ENCODE measurements around the gene LEFTY1.

Gene LEFTY1

GRCh38 chr1:225860876-225861441, 28.0 kb downstream of the LEFTY1 start:
- H2BK12ac ChIP-seq (ENCODE audit: low read length) = no peak overlapping the region
- H3K27me3 ChIP-seq (ENCODE audit: control insufficient read depth in 3 of 3, insufficient read depth in 3 of 3, low read depth in 1 of 3, low read length in 3 of 3) = no peaks in the 10 kb centered on the region
- no peak overlapping the region for H2BK5ac ChIP-seq (ENCODE audit: low read length)
- H3K18ac ChIP-seq (ENCODE audit: low read length) = no peak overlapping the region
- peak overlapping the region; percentile 65 for H3K23ac ChIP-seq (ENCODE audit: low read depth, low read length, poor library complexity)
- H3K79me1 ChIP-seq (ENCODE audit: low read depth, low read length) = no peaks in the 10 kb centered on the region
- H3K36me3 ChIP-seq (replicated peaks in 1 of 2; ENCODE audit: control insufficient read depth in 2 of 2, insufficient read depth in 2 of 2, low read length in 2 of 2) = peaks cover 4 to 60% of the 10 kb centered on the region in 2 donors
- no peaks in the 10 kb centered on the region for H3K9me3 ChIP-seq (replicated peaks in 1 of 2; ENCODE audit: control insufficient read depth in 2 of 2, insufficient read depth in 1 of 2, low read depth in 1 of 2, low read length in 2 of 2)
- DNase-seq (ENCODE audit: low spot score) = no peak
- H3K4me1 ChIP-seq (ENCODE audit: control insufficient read depth in 2 of 2, insufficient read depth in 1 of 2, low read depth in 1 of 2, low read length in 2 of 2) = no peaks in the 10 kb centered on the region
- no peak overlapping the region for H2AK5ac ChIP-seq (ENCODE audit: low read depth, low read length)
- no peak overlapping the region for H3K27ac ChIP-seq (replicated peaks; ENCODE audit: low read length)
- H2BK120ac ChIP-seq (ENCODE audit: low read depth, low read length) = no peak overlapping the region
- no CpG with 5 or more reads among the region's 7 CpGs for WGBS, 2 donors (ENCODE audit: extremely low coverage in 2 of 2, insufficient read length in 2 of 2, insufficient replicate concordance in 1 of 2)
- H3K4ac ChIP-seq (ENCODE audit: low read length) = no peak overlapping the region
- H3K9ac ChIP-seq (ENCODE audit: low read depth, low read length, poor library complexity) = no peak overlapping the region
- H2BK15ac ChIP-seq (ENCODE audit: low read length) = no peak overlapping the region
- H2AFZ ChIP-seq (ENCODE audit: low read length) = no peak overlapping the region
- H3K14ac ChIP-seq (ENCODE audit: low read length) = no peak overlapping the region
- H4K8ac ChIP-seq (ENCODE audit: low read depth, low read length) = no peak overlapping the region
- H3K4me3 ChIP-seq (ENCODE audit: low read length in 2 of 2) = peak overlapping the region in 1 of 2 donors; percentile 61
- no peak overlapping the region for H3K4me2 ChIP-seq (ENCODE audit: insufficient read depth, low read length, poor library complexity, severe bottlenecking)
- no peak overlapping the region for H4K91ac ChIP-seq (ENCODE audit: low read depth, low read length, poor library complexity)

DNA sequence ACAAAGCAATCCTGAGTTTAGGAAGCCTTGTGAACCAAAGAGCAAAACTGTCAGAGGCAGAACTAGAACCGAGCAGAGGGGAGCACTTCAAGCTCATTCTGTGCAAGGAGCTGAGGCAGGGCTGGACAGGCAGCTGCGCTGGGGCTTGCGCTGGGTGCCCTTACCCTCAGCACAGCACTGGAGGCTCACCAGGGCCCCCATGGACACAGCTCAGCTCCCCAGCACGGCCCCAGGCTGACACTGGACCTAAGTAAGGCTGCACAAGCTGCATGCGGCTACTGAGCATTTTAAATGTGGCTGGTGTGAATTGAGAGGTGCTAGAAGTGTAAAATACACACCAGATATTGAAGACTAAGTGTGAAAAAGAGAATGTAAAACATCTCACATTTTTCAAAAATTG, 28.8 kb downstream of the LEFTY1 start:
- Histone ChIP-seq H3K4me1 (ENCODE audit: control insufficient read depth in 2 of 2, insufficient read depth in 1 of 2, low read depth in 1 of 2, low read length in 2 of 2) (no peaks in the 10 kb centered on the region), H2BK15ac (ENCODE audit: low read length) (peak overlapping the region; percentile 71)

DNA sequence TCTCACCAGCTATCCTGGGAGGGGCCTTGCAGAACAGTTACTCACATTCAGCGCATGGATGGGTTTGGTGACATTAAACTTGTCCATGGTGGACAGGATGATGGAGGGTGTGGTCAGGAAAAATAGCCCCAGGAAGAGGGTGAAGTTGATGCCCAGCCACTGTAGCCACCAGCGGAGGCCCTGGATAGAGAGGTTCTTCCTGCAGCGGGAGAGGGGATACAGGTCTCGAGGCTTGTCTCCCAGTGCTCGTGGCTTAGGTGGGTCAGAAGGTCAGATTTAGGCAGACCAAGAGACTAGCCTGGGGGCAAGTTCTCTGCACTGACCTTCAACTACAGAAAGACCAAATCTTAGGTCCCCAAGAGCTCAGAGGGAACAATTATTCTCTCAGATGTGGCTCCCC, 29.8 kb downstream of the LEFTY1 start:
- no peak overlapping the region for H2BK15ac ChIP-seq (ENCODE audit: low read length)
- no peak overlapping the region for H4K91ac ChIP-seq (ENCODE audit: low read depth, low read length, poor library complexity)
- DNase-seq (ENCODE audit: low spot score) = no peak
- H3K4ac ChIP-seq (ENCODE audit: low read length) = peak overlapping the region; percentile 78
- no peak overlapping the region for H2AK5ac ChIP-seq (ENCODE audit: low read depth, low read length)
- no peak overlapping the region for H3K23ac ChIP-seq (ENCODE audit: low read depth, low read length, poor library complexity)
- no peak overlapping the region for H3K4me2 ChIP-seq (ENCODE audit: insufficient read depth, low read length, poor library complexity, severe bottlenecking)
- H3K9ac ChIP-seq (ENCODE audit: low read depth, low read length, poor library complexity) = no peak overlapping the region
- H3K27ac ChIP-seq (replicated peaks; ENCODE audit: low read length) = no peak overlapping the region
- no peak overlapping the region for H3K4me3 ChIP-seq (ENCODE audit: low read length in 2 of 2)
- no peak overlapping the region for H2BK5ac ChIP-seq (ENCODE audit: low read length)
- no peak overlapping the region for H2AFZ ChIP-seq (ENCODE audit: low read length)
- peaks cover 4 to 47% of the 10 kb centered on the region in 2 donors for H3K36me3 ChIP-seq (replicated peaks in 1 of 2; ENCODE audit: control insufficient read depth in 2 of 2, insufficient read depth in 2 of 2, low read length in 2 of 2)
- no peak overlapping the region for H2BK12ac ChIP-seq (ENCODE audit: low read length)
- H2BK120ac ChIP-seq (ENCODE audit: low read depth, low read length) = no peak overlapping the region
- peak overlapping the region; percentile 30 for H4K8ac ChIP-seq (ENCODE audit: low read depth, low read length)
- H3K27me3 ChIP-seq (ENCODE audit: control insufficient read depth in 3 of 3, insufficient read depth in 3 of 3, low read depth in 1 of 3, low read length in 3 of 3) = no peaks in the 10 kb centered on the region
- H3K4me1 ChIP-seq (ENCODE audit: control insufficient read depth in 2 of 2, insufficient read depth in 1 of 2, low read depth in 1 of 2, low read length in 2 of 2) = no peaks in the 10 kb centered on the region
- H3K14ac ChIP-seq (ENCODE audit: low read length) = no peak overlapping the region
- no peaks in the 10 kb centered on the region for H3K9me3 ChIP-seq (replicated peaks in 1 of 2; ENCODE audit: control insufficient read depth in 2 of 2, insufficient read depth in 1 of 2, low read depth in 1 of 2, low read length in 2 of 2)
- H3K79me1 ChIP-seq (ENCODE audit: low read depth, low read length) = no peaks in the 10 kb centered on the region
- H3K18ac ChIP-seq (ENCODE audit: low read length) = peak overlapping the region; percentile 28
- WGBS, 2 donors (ENCODE audit: extremely low coverage in 2 of 2, insufficient read length in 2 of 2, insufficient replicate concordance in 1 of 2) = no CpG with 5 or more reads among the region's 5 CpGs

More for the DNA sequence above, 28.8 kb downstream of the LEFTY1 start:
- Histone ChIP-seq H3K18ac (ENCODE audit: low read length) (no peak overlapping the region), H2BK120ac (ENCODE audit: low read depth, low read length) (no peak overlapping the region), H3K36me3 (replicated peaks in 1 of 2; ENCODE audit: control insufficient read depth in 2 of 2, insufficient read depth in 2 of 2, low read length in 2 of 2) (peaks cover 4 to 52% of the 10 kb centered on the region in 2 donors), H3K79me1 (ENCODE audit: low read depth, low read length) (no peaks in the 10 kb centered on the region), H3K9me3 (replicated peaks in 1 of 2; ENCODE audit: control insufficient read depth in 2 of 2, insufficient read depth in 1 of 2, low read depth in 1 of 2, low read length in 2 of 2) (no peaks in the 10 kb centered on the region), H3K14ac (ENCODE audit: low read length) (no peak overlapping the region), H2AK5ac (ENCODE audit: low read depth, low read length) (peak overlapping the region; percentile 7), H3K27ac (replicated peaks; ENCODE audit: low read length) (no peak overlapping the region), H3K4ac (ENCODE audit: low read length) (no peak overlapping the region), H3K9ac (ENCODE audit: low read depth, low read length, poor library complexity) (no peak overlapping the region), H3K23ac (ENCODE audit: low read depth, low read length, poor library complexity) (no peak overlapping the region), H3K27me3 (ENCODE audit: control insufficient read depth in 3 of 3, insufficient read depth in 3 of 3, low read depth in 1 of 3, low read length in 3 of 3) (no peaks in the 10 kb centered on the region), H2AFZ (ENCODE audit: low read length) (no peak overlapping the region), H3K4me3 (ENCODE audit: low read length in 2 of 2) (no peak overlapping the region), H2BK12ac (ENCODE audit: low read length) (no peak overlapping the region), H3K4me2 (ENCODE audit: insufficient read depth, low read length, poor library complexity, severe bottlenecking) (no peak overlapping the region), H2BK5ac (ENCODE audit: low read length) (peak overlapping the region; percentile 84), H4K91ac (ENCODE audit: low read depth, low read length, poor library complexity) (no peak overlapping the region), H4K8ac (ENCODE audit: low read depth, low read length) (no peak overlapping the region)
- WGBS, 2 donors (ENCODE audit: extremely low coverage in 2 of 2, insufficient read length in 2 of 2, insufficient replicate concordance in 1 of 2) = no CpG with 5 or more reads among the region's 5 CpGs
- DNase-seq (ENCODE audit: low spot score) = no peak

GRCh38 chr1:225857256-225857655, 31.7 kb downstream of the LEFTY1 start:
- no peak overlapping the region for H3K4me3 ChIP-seq (ENCODE audit: low read length in 2 of 2)
- no CpG with 5 or more reads among the region's 7 CpGs for WGBS, 2 donors (ENCODE audit: extremely low coverage in 2 of 2, insufficient read length in 2 of 2, insufficient replicate concordance in 1 of 2)
- no peaks in the 10 kb centered on the region for H3K4me1 ChIP-seq (ENCODE audit: control insufficient read depth in 2 of 2, insufficient read depth in 1 of 2, low read depth in 1 of 2, low read length in 2 of 2)

More at GRCh38 chr1:225857256-225857655, 31.7 kb downstream of the LEFTY1 start:
- no peak overlapping the region for H4K8ac ChIP-seq (ENCODE audit: low read depth, low read length)
- no peak overlapping the region for H4K91ac ChIP-seq (ENCODE audit: low read depth, low read length, poor library complexity)
- no peak overlapping the region for H2BK12ac ChIP-seq (ENCODE audit: low read length)
- no peak overlapping the region for H3K4me2 ChIP-seq (ENCODE audit: insufficient read depth, low read length, poor library complexity, severe bottlenecking)
- no peak overlapping the region for H2AFZ ChIP-seq (ENCODE audit: low read length)
- no peak overlapping the region for H3K14ac ChIP-seq (ENCODE audit: low read length)
- no peak overlapping the region for H3K23ac ChIP-seq (ENCODE audit: low read depth, low read length, poor library complexity)
- no peak for DNase-seq (ENCODE audit: low spot score)
- peaks cover 2 to 42% of the 10 kb centered on the region in 2 donors for H3K36me3 ChIP-seq (replicated peaks in 1 of 2; ENCODE audit: control insufficient read depth in 2 of 2, insufficient read depth in 2 of 2, low read length in 2 of 2)
- no peaks in the 10 kb centered on the region for H3K9me3 ChIP-seq (replicated peaks in 1 of 2; ENCODE audit: control insufficient read depth in 2 of 2, insufficient read depth in 1 of 2, low read depth in 1 of 2, low read length in 2 of 2)
- H3K9ac ChIP-seq (ENCODE audit: low read depth, low read length, poor library complexity) = no peak overlapping the region
- H3K18ac ChIP-seq (ENCODE audit: low read length) = no peak overlapping the region
- no peak overlapping the region for H2BK5ac ChIP-seq (ENCODE audit: low read length)
- no peak overlapping the region for H2BK15ac ChIP-seq (ENCODE audit: low read length)
- H3K27ac ChIP-seq (replicated peaks; ENCODE audit: low read length) = no peak overlapping the region
- H3K79me1 ChIP-seq (ENCODE audit: low read depth, low read length) = no peaks in the 10 kb centered on the region
- H2AK5ac ChIP-seq (ENCODE audit: low read depth, low read length) = no peak overlapping the region
- no peaks in the 10 kb centered on the region for H3K27me3 ChIP-seq (ENCODE audit: control insufficient read depth in 3 of 3, insufficient read depth in 3 of 3, low read depth in 1 of 3, low read length in 3 of 3)
- H3K4ac ChIP-seq (ENCODE audit: low read length) = no peak overlapping the region
- no peak overlapping the region for H2BK120ac ChIP-seq (ENCODE audit: low read depth, low read length)

Data from neuronal stem cell (in vitro differentiated cells).